Effector memory CD4-positive, alpha-beta T cell (primary cell): ENCODE measurements around the gene NDUFS8.

Source experiments
- DNase-seq, 3 donors: peaks; one replicate each; pipeline ENCODE4 v3.0.0-alpha.2; 2020
- H3K27ac ChIP-seq: 2 replicates; pipeline ENCODE4 v1.7.0; 2013; ENCODE audit warnings: mild to moderate bottlenecking, low read length, moderate library complexity; ENCODE audit not compliant: insufficient read depth, poor library complexity, severe bottlenecking
- H3K27me3 ChIP-seq: replicated peaks from 2 replicates; pipeline ENCODE4 v1.7.0; 2013; ENCODE audit warnings: mild to moderate bottlenecking, low read length; ENCODE audit not compliant: insufficient read depth, control insufficient read depth, poor library complexity, severe bottlenecking
- H3K36me3 ChIP-seq: 2 replicates; pipeline ENCODE4 v1.7.0; 2013; ENCODE audit warnings: mild to moderate bottlenecking, low read length, moderate library complexity; ENCODE audit not compliant: control insufficient read depth, insufficient read depth
- H3K4me1 ChIP-seq: 2 replicates; pipeline ENCODE4 v1.7.0; 2013; ENCODE audit warnings: low read length, mild to moderate bottlenecking; ENCODE audit not compliant: control insufficient read depth, insufficient read depth, poor library complexity, severe bottlenecking
- H3K4me3 ChIP-seq: 2 replicates; pipeline ENCODE4 v1.7.0; 2013; ENCODE audit warnings: low read length, low read depth, mild to moderate bottlenecking; ENCODE audit not compliant: insufficient read depth, poor library complexity, severe bottlenecking
- H3K9me3 ChIP-seq: 2 replicates; pipeline ENCODE4 v1.7.0; 2013; ENCODE audit warnings: mild to moderate bottlenecking, low read length, moderate library complexity; ENCODE audit not compliant: control insufficient read depth

Gene NDUFS8

DNA sequence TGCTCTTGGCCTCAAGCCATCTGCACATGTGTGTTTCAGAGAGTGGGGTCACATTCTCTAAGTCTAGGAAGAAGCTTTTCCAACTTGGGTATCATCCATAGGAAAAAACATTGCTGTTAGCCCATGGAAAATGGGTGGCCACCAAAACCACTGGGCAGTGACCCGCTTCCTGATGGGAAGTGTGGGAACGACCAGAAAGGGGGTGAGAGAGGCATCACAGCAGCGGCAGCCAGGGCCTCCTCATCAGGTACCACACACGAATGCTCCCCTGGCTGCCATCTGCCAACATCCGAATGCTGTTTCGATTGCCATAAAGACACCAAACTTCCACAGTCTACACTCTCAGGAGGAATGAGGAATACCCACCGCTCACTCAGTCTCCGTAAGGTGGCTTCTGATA lies 50.4 kb downstream of the NDUFS8 start:
- H3K27me3 ChIP-seq = no peaks in the 10 kb centered on the region
- H3K4me1 ChIP-seq = no peaks in the 10 kb centered on the region
- H3K36me3 ChIP-seq = no peaks in the 10 kb centered on the region
- DNase-seq = no peak
- H3K4me3 ChIP-seq = no peak overlapping the region
- H3K9me3 ChIP-seq = no peaks in the 10 kb centered on the region
- H3K27ac ChIP-seq = no peak overlapping the region

DNA sequence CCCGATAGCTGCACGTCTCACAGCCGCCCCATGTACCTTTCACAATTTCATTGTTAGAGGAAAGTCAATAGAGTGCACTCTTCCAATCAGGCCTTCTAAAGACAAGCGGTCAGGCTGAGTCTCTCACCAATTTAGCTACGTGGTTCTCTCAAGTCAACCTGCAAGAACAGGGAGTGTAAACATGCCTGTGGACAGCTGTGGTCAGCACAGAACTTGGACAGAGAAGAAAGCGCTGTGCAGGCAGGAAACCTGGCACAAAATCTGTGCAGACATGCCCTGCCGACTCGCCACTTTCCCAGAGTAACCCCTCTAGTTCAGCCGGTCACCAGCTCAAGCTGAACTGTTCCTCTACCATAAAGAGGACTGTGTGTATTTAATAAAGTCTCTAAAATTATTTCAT lies 51.2 kb downstream of the NDUFS8 start:
- Histone ChIP-seq H3K4me3 (no peak overlapping the region), H3K9me3 (no peaks in the 10 kb centered on the region), H3K27me3 (no peaks in the 10 kb centered on the region), H3K36me3 (no peaks in the 10 kb centered on the region), H3K27ac (no peak overlapping the region), H3K4me1 (no peaks in the 10 kb centered on the region)
- DNase-seq = no peak

DNA sequence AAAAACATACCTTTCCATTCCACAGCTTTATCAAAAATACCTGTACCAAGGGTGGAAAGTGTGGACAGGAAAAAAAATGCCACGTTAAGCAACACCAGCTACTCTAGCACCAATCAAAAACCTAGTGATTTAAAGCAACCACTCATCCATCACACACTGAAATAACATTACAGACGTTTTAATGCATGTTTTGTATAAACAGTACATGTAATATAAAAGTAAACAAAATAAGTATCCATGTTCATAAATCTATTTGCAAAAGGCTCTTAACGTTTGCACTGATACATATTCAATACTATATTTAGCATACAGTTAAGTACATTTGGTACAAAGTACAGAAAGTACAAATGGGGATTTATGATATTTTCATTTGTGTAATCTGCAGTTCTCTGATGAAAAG lies 52.0 kb downstream of the NDUFS8 start:
- H3K36me3 ChIP-seq = no peaks in the 10 kb centered on the region
- no peak for DNase-seq
- no peaks in the 10 kb centered on the region for H3K9me3 ChIP-seq
- no peaks in the 10 kb centered on the region for H3K4me1 ChIP-seq
- H3K4me3 ChIP-seq = no peak overlapping the region
- H3K27me3 ChIP-seq = no peaks in the 10 kb centered on the region
- no peak overlapping the region for H3K27ac ChIP-seq

DNA sequence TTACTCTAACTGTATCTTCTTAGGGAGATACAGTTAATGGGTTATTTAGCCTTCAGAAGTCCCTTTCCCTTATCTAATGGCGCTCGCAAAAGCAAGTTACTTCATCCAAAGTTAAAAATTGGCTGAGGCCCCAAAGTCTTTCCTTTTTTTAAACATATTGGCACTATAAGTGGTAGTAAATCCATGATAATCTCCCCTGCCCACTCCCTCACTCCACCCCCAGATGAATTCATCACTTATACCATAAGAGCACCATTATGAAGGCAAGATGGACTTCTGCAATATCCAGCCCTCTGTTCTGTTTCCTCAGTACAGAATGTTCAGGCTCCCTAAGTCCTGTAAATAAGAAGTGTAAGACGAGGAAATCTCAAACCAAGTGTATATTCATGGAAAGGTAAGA lies 53.0 kb downstream of the NDUFS8 start:
- Histone ChIP-seq H3K36me3 (no peaks in the 10 kb centered on the region), H3K27ac (no peak overlapping the region), H3K4me1 (no peaks in the 10 kb centered on the region), H3K9me3 (no peaks in the 10 kb centered on the region), H3K27me3 (no peaks in the 10 kb centered on the region), H3K4me3 (no peak overlapping the region)
- no peak for DNase-seq
